GM18858 (cell line): ENCODE measurements around the gene MBTD1.
A peak's percentile ranks its signal among the peaks of the same experiment; 100 is the strongest.
"Not testable (repeated sequence)": the region's sequence is repeated elsewhere in the genome, so short reads cannot be mapped to it uniquely, and the experiment has no call there.

ENCODE experiments used
- ATAC-seq: cut with Tn5 transposase; IDR thresholded peaks from one replicate; pipeline ENCODE4 v1.9.1; 2021; ENCODE audit not compliant: unreplicated experiment

MBTD1 gene

GRCh38 chr17:51256101-51256500 lies 3.7 kb downstream of the MBTD1 start:
- ATAC-seq = no peak

DNA sequence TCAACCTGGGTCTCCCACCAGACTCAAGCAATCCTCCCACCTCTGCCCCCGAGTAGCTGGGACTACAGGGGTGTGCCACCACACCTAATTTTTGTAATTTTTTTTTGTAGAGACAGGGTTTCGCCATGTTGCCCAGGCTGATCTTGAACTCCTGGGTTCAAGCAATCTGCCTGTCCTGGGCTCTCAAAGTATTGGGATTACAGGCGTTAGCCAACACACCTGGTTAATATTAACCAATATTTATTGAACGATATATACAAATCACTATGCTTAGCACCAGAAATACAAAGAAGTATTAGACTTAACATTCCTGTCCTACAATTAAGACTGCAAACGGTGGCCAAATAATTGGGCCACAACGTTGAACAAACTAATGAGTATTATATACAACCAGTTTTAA lies 4.2 kb downstream of the MBTD1 start:
- ATAC-seq = no peak

DNA sequence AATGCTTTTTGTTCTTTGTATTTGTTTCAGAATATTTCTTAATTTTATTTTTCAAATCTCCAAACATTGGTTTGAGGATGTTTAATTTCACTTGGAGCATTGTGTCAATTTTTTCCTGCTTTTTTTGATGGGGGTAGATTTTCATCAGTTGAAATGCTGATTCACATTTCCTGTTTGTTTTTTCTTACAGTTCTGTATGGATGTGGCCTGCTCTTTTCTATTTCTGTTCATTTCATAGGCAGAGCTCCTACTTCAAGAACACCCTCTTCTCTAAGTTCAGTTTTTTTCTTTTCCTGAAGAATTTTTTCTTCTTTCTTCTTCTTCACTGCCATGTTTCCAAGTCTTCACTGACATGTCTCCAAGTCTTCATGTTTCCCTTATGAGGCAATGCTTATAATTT lies 8.8 kb downstream of the MBTD1 start:
- no peak for ATAC-seq

GRCh38 chr17:51250314-51250840 lies 9.5 kb downstream of the MBTD1 start:
- ATAC-seq = no peak

- no peak for ATAC-seq
Measured at GRCh38 chr17:51245535-51245934, 14.3 kb downstream of the MBTD1 start.

- ATAC-seq = no peak
Measured at GRCh38 chr17:51244041-51244440, 15.8 kb downstream of the MBTD1 start.

GRCh38 chr17:51240275-51240674 lies 19.6 kb downstream of the MBTD1 start:
- ATAC-seq = no peak

GRCh38 chr17:51238255-51238887 lies 21.5 kb downstream of the MBTD1 start:
- ATAC-seq = peak; percentile 82

DNA sequence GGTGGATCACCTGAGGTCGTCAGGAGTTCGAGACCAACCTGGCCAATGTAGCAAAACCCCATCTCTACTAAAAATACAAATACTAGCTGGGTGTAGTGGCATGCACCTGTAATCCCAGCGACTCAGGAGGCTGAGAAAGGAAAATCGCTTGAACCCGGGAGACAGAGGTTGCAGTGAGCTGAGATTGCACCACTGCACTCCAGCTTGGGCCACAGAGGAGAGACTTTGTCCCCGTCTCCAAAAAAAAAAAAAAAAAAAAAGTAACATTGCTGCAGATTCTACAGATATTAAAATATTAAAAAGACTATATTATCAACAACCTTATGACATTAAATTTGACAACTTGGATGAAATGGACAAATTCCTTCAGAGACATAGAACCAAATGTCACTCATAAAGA lies 25.7 kb downstream of the MBTD1 start:
- ATAC-seq = no peak

- ATAC-seq = no peak
Measured at GRCh38 chr17:51231999-51232398, 27.9 kb downstream of the MBTD1 start.

GRCh38 chr17:51230306-51230705 lies 29.5 kb downstream of the MBTD1 start:
- ATAC-seq = no peak

DNA sequence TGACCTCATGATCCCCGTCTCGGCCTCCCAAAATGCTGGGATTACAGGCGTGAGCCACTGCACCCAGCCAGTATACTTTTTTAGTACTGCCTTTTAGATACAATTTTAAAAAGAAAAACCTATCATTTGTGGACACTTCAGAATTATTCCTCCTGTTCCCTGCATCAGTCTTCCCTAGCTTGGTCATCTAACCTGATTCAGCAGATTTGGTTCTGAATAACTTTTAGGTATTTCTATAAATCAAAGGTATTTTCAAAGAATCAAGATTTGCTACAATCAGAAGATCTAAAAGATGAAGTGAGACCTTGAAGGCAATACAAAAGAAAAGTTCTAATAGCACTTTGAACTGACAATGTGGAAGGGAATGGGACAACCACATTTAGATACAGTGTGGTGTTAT lies 30.0 kb downstream of the MBTD1 start:
- no peak for ATAC-seq

DNA sequence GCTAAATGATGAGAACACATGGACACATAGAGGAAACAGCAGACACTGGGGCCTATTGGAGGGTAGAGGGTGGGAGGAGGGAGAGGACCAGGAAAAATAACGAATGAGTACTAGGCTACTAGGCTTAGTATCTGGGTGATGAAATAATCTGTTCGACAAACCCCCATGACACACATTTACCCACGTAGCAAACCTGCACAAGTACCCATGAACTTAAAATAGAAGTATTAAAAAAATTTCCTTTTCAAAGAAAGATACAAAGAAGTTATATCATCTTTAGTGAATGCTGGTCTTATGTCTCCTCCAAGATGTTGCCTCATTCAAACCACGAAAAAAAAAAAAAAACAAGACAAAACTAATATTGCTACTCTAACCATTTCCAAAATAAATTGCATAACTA lies 31.7 kb downstream of the MBTD1 start:
- ATAC-seq = no peak

GRCh38 chr17:51225523-51225922 lies 34.3 kb downstream of the MBTD1 start:
- ATAC-seq = not testable (repeated sequence)

- no peak for ATAC-seq
Measured at GRCh38 chr17:51224402-51225262, 35.2 kb downstream of the MBTD1 start.

- ATAC-seq = no peak
Measured at GRCh38 chr17:51221322-51221721, 38.5 kb downstream of the MBTD1 start.

GRCh38 chr17:51217946-51218345 lies 41.9 kb downstream of the MBTD1 start:
- no peak for ATAC-seq

DNA sequence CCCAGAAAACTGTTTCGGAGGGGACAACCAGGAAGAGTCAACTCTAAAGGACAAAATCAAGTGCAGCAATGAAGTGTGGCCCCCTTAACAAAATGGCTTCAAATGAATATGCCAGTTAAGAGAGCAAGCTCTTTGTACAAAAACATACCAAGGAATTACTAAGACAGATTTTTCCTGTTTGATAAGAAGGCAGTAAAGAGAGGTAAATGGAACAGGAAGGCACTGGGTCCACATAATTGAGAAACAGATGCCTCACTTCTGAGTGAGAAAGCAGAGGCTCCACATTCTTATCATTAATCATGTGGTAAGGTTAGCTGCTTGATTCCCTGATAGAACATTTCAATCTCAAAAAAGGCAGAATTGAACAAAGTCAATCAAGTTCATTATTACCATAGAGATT lies 44.9 kb downstream of the MBTD1 start:
- ATAC-seq = no peak

DNA sequence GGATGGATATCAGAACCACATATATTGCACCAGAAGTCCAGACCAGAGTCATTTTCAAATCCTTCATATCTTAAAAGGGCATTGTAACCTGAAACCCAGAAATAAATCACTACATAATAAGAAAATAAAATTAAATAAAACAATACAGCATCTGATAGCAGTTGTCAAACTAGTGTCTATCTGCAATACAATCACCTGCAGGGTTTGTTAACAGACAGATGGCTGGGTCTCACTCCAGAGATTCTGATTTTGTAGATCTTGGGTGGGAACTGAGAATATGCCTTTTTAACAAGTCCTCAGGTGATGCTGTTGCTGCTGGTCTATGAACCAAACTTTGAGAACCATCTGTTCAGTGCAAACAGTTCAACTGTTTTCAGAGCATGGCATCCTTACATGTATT lies 56.0 kb downstream of the MBTD1 start:
- ATAC-seq = no peak

- no peak for ATAC-seq
Measured at GRCh38 chr17:51200846-51201245, 59.0 kb downstream of the MBTD1 start.

DNA sequence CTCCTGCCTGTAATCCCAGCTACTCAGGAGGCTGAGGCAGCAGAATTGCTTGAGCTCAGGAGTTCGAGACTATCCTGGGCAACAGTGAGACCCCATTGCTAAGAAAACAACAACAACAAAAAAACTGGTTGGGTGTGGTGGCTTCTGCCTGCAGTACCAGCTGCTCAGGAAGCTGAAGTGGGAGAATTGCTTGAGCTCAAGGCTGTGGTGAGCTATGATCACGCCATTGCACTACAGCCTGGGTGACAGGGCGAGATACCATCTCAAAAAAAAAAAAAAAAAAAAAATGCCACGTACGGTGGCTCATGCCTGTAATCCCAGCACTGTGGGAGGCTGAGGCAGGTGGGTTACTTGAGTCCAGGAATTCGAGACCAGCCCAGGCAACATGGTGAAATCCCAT lies 59.6 kb downstream of the MBTD1 start:
- no peak for ATAC-seq

GRCh38 chr17:51197754-51198153 lies 62.1 kb downstream of the MBTD1 start:
- ATAC-seq = no peak
